K562 (cell line): Measurements from ENCODE around the gene SLC30A3. TPM values are rescaled to one million over a fixed set of nuclear protein-coding genes. Genes with fewer than 3 reads are reported as not detected.

Source experiments
- ATAC-seq: fragments of 200-7000 bp; cut with Tn5 transposase; 3 replicates; pipeline ENCODE4 v1.9.1; 2020; ENCODE audit warnings: moderate library complexity
- BruUV-seq: library from RNA; stranded (reverse); fragments of 400-500 nt; replicated peaks from 2 replicates; lab custom pipeline; 2021; lab: Mats Ljungman, UMichigan
- CTCF ChIA-PET: fragments of 300-600 bp; formaldehyde crosslinking; extraction: SDS; loops from one replicate; lab custom pipeline; 2021; ENCODE audit warnings: low intra/inter-chr PET ratio; lab: Yijun Ruan, JAX
- POLR2A ChIA-PET: fragments of 300-600, 350-650 bp; sonication (Branson Sonifier 250); formaldehyde crosslinking; extraction: SDS; loops from one replicate; lab custom pipeline; 2021; ENCODE audit warnings: antibody characterized with exemption, inconsistent platforms; lab: Yijun Ruan, JAX
- DNase-seq, 4 experiments: peaks; one replicate each; pipeline versions ENCODE4 v3.0.0 to v3.0.0-alpha.2; 2011 to 2018; ENCODE audit warnings: low spot score in 3 of 4, mixed read lengths in 3 of 4; ENCODE audit errors: extremely low read depth in 1 of 4
- FAIRE-seq: peaks from 2 replicates; lab custom pipeline; 2011; peaks lifted over from hg19 to GRCh38; lab: Jason Lieb, UNC
- H2AFZ ChIP-seq: 2 replicates; pipeline ENCODE4 v1.6.0; 2011; ENCODE audit warnings: low read depth, low read length, control low read depth, inconsistent platforms
- H3K27ac ChIP-seq: fragments of 200-600 bp; 3 replicates; pipeline ENCODE4 v1.8.0; 2011; ENCODE audit warnings: low read depth, mild to moderate bottlenecking, control low read depth, inconsistent platforms, low read length, moderate library complexity, mixed read lengths; ENCODE audit errors: extremely low read depth
- H3K27me3 ChIP-seq, 2 experiments: fragments of 300-600 bp in 1 of 2; 2 replicates in 1 of 2; 3 replicates in 1 of 2; pipeline versions ENCODE4 v1.6.0 to v1.8.0; 2011; ENCODE audit warnings: inconsistent platforms in 2 of 2, low read length in 2 of 2, mild to moderate bottlenecking in 1 of 2, mixed read lengths in 1 of 2, moderate library complexity in 1 of 2; ENCODE audit not compliant: control insufficient read depth in 2 of 2, insufficient read depth in 2 of 2
- H3K36me3 ChIP-seq: fragments of 300-600 bp; 3 replicates; pipeline ENCODE4 v1.8.0; 2011; ENCODE audit warnings: mild to moderate bottlenecking, low read length, inconsistent platforms; ENCODE audit not compliant: control insufficient read depth, insufficient read depth
- H3K4me1 ChIP-seq, 2 experiments: fragments of 200-600 bp in 1 of 2; replicated peaks in 1 of 2; 2 replicates in 1 of 2; 3 replicates in 1 of 2; pipeline versions ENCODE4 v1.5.1 to v1.8.0; 2011; ENCODE audit warnings: inconsistent platforms in 2 of 2, low read length in 2 of 2, mild to moderate bottlenecking in 1 of 2, mixed read lengths in 1 of 2, moderate library complexity in 1 of 2; ENCODE audit not compliant: control insufficient read depth in 2 of 2, insufficient read depth in 2 of 2
- H3K4me2 ChIP-seq: 2 replicates; pipeline ENCODE4 v1.6.1; 2011; ENCODE audit warnings: low read length, control low read depth, inconsistent platforms, mixed read lengths; ENCODE audit not compliant: insufficient read depth
- H3K4me3 ChIP-seq: fragments of 200-600 bp; sonication (generic), shearing (Covaris generic); 2 replicates; pipeline ENCODE4 v1.5.1; 2016; ENCODE audit warnings: control low read depth, inconsistent platforms
- H3K79me2 ChIP-seq: fragments of 200-600 bp; 3 replicates; pipeline ENCODE4 v1.8.0; 2011; ENCODE audit warnings: low read length, inconsistent platforms; ENCODE audit not compliant: control insufficient read depth, insufficient read depth
- H3K9ac ChIP-seq, 2 experiments: 2 replicates each; pipeline versions ENCODE4 v1.6.0 to v1.6.1; 2011; ENCODE audit warnings: low read depth in 2 of 2, low read length in 2 of 2, control low read depth in 1 of 2, inconsistent platforms in 1 of 2, mild to moderate bottlenecking in 1 of 2, mixed read lengths in 1 of 2; ENCODE audit not compliant: insufficient read depth in 1 of 2
- H3K9me1 ChIP-seq: one replicate; pipeline ENCODE4 v1.6.0; 2011; ENCODE audit warnings: inconsistent platforms, mild to moderate bottlenecking, low read length, moderate library complexity; ENCODE audit not compliant: control insufficient read depth, insufficient read depth
- H3K9me3 ChIP-seq: replicated peaks from 2 replicates; pipeline ENCODE4 v1.5.1; 2011; ENCODE audit warnings: low read depth, low read length, inconsistent platforms; ENCODE audit not compliant: control insufficient read depth, insufficient read depth
- H4K20me1 ChIP-seq: replicated peaks from 2 replicates; pipeline ENCODE4 v1.6.1; 2011; ENCODE audit warnings: low read length, inconsistent platforms, mixed read lengths; ENCODE audit not compliant: control insufficient read depth, insufficient read depth
- ARID1B ChIP-seq: fragments of 450-650 bp; IDR thresholded peaks from 2 replicates; pipeline ENCODE4 v1.6.1; 2016; ENCODE audit warnings: antibody characterized with exemption, mild to moderate bottlenecking, inconsistent platforms
- CTBP1 ChIP-seq: fragments of 450-650 bp; IDR thresholded peaks from 2 replicates; pipeline ENCODE4 v1.6.1; 2016; ENCODE audit warnings: borderline replicate concordance
- DLX4 ChIP-seq: fragments of 250-450 bp; sonication (Bioruptor Pico); IDR thresholded peaks from 2 replicates; pipeline ENCODE4 v1.6.1; 2021; ENCODE audit warnings: mild to moderate bottlenecking
- FOSL1 ChIP-seq: fragments of 200-800 bp; sonication (Bioruptor generic); conservative IDR thresholded peaks from 2 replicates; pipeline ENCODE4 v1.6.1; 2016; ENCODE audit warnings: missing genetic modification characterization, missing compliant biosample characterization
- HNRNPH1 ChIP-seq: fragments of 200-400 bp; formaldehyde crosslinking; optimal IDR thresholded peaks from 2 replicates; pipeline ENCODE3; 2017; ENCODE audit warnings: low read depth, mild to moderate bottlenecking, low read length, moderate library complexity
- MBD1 ChIP-seq: fragments of 250-450 bp; sonication (Bioruptor Pico); IDR thresholded peaks from 2 replicates; pipeline ENCODE4 v1.8.0; 2022; ENCODE audit warnings: inconsistent platforms
- MLX ChIP-seq, 2 experiments: fragments of 450-650 bp in 1 of 2; sonication (generic) in 1 of 2; formaldehyde crosslinking; conservative IDR thresholded peaks; 2 replicates each; pipeline versions ENCODE4 v1.4.0 to v1.8.1; 2020 to 2022; ENCODE audit warnings: mild to moderate bottlenecking in 1 of 2, missing genetic modification reagents in 1 of 2
- PHB ChIP-seq: fragments of 250-450 bp; sonication (Bioruptor Pico); IDR thresholded peaks from 2 replicates; pipeline ENCODE4 v1.5.0; 2021
- PML ChIP-seq: IDR thresholded peaks from 2 replicates; pipeline ENCODE4 v1.6.1; 2012; ENCODE audit warnings: low read length, inconsistent platforms
- PTRF ChIP-seq: fragments of 450-650 bp; IDR thresholded peaks from 2 replicates; pipeline ENCODE4 v1.6.1; 2016; ENCODE audit warnings: mild to moderate bottlenecking, missing genetic modification characterization, missing compliant biosample characterization
- TBL1XR1 ChIP-seq, 2 experiments: IDR thresholded peaks; 2 replicates each; pipeline ENCODE4 v1.6.1; 2012; ENCODE audit warnings: improper control_type of control experiment in 2 of 2, low read length in 2 of 2, mild to moderate bottlenecking in 1 of 2
- ZC3H4 ChIP-seq: sonication (generic); formaldehyde crosslinking; IDR thresholded peaks from 2 replicates; pipeline ENCODE4 v1.9.0; 2021; ENCODE audit warnings: missing genetic modification reagents, borderline replicate concordance
- WGBS: fragments of 100-300 bp; shearing (Covaris generic); methylation state at CpG from one replicate; pipeline ENCODE4 v1.1.6; 2016; ENCODE audit warnings: low coverage, mixed read lengths; ENCODE audit not compliant: insufficient coverage; ENCODE audit errors: missing lambda C conversion rate; 5-methylcytosine and 5-hydroxymethylcytosine counted together
- in situ Hi-C: fragments of 300-500 bp; cut with MboI; formaldehyde crosslinking; loops from 4 replicates; pipeline ENCODE4 v1.15.0; 2018; ENCODE audit warnings: inconsistent platforms, mixed read lengths
- intact Hi-C: fragments of 100-400 bp; cut with micrococcal nuclease; formaldehyde crosslinking; loops from 2 replicates; pipeline ENCODE4 v1.14.2; 2022
- polyA plus RNA-seq, 8 experiments: library from polyadenylated mRNA; depleted of rRNA in 4 of 8; stranded (reverse) in 5 of 8; unstranded in 3 of 8; fragments of >200 nt; fragmentation: Nextera tagmentation in 2 of 8; fragmentation: Illumina TruSeq in 1 of 8; extraction: Ambion mirVana in 2 of 8; extraction: Trizol in 1 of 8; gene quantifications; 2 replicates each; pipeline versions ENCODE4 v1.2.1 to v1.2.3, GENCODE V29; 2011 to 2014; ENCODE audit warnings: inconsistent platforms in 1 of 8, missing spikeins in 1 of 8
- total RNA-seq, 7 experiments: library from RNA; depleted of rRNA in 6 of 7; stranded (reverse); fragments of >200 nt in 6 of 7; fragmentation: Illumina TruSeq in 2 of 7; extraction: Trizol in 2 of 7; gene quantifications; 2 replicates each; pipeline versions ENCODE4 v1.2.1 to v1.2.3, GENCODE V29; 2011 to 2021; ENCODE audit warnings: low replicate concordance in 1 of 7

The SLC30A3 gene
- total and polyA plus RNA-seq, 9 of the 15 experiments (the other 6 are each of a cell fraction or from before 2014, with no cell fraction given): 0.03 to 2.7 (median 0.89) TPM; not detected in 1

- Histone ChIP-seq H4K20me1 (no peaks in the 10 kb centered on the region; the same call in none of the 2 replicates), H3K27me3 (peaks cover 6 to 14% of the 10 kb centered on the region in 2 experiments; a peak in 3 of 5 replicates), H3K4me1 (peaks cover 10 to 33% of the 10 kb centered on the region in 2 experiments; a peak in 4 of 5 replicates), H3K9me3 (no peaks in the 10 kb centered on the region), H3K27ac (no peak overlapping the region), H3K4me2 (peak overlapping the region; percentile 13; the same call in 1 of the 2 replicates), H3K79me2 (no peaks in the 10 kb centered on the region), H3K36me3 (no peaks in the 10 kb centered on the region), H2AFZ (no peak overlapping the region), H3K4me3 (no peak overlapping the region), H3K9ac (no peak overlapping the region), H3K9me1 (no peaks in the 10 kb centered on the region)
- intact Hi-C loops: no loop called here
- POLR2A ChIA-PET: interaction anchor here (1.1 kb wide), 1 partner anchor 16 kb away, joined by 3 read pairs; no protein-coding TSS in a partner anchor
- in situ Hi-C loops: no loop called here
- TF ChIP-seq FOSL1 (tag) (0 out of 2 replicates have a peak, but pooled peaks have one; percentile 21), CTBP1 (no peak)
- no TSS peak for BruUV-seq
- WGBS: 0% methylated on average over 1 of the region's 1 CpG
- FAIRE-seq (no peak), ATAC-seq (no peak), DNase-seq (no peak)
- CTCF ChIA-PET: no interaction called here
These were observed 7.2 kb downstream of the SLC30A3 start for GRCh38 chr2:27255660-27256059.

GRCh38 chr2:27255187-27255586 lies 7.7 kb downstream of the SLC30A3 start:
- Histone ChIP-seq H2AFZ (no peak overlapping the region), H3K79me2 (no peaks in the 10 kb centered on the region), H3K27me3 (peaks cover 3 to 12% of the 10 kb centered on the region in 2 experiments; a peak in 3 of 5 replicates), H3K4me1 (peaks cover 15 to 38% of the 10 kb centered on the region in 2 experiments), H3K9me1 (no peaks in the 10 kb centered on the region), H3K36me3 (no peaks in the 10 kb centered on the region), H3K4me2 (peak overlapping the region; percentile 13; the same call in 1 of the 2 replicates), H3K4me3 (no peak overlapping the region), H4K20me1 (no peaks in the 10 kb centered on the region; the same call in none of the 2 replicates), H3K9ac (peak overlapping the region in 1 of 2 experiments; percentile 78; a peak in 2 of 4 replicates), H3K9me3 (no peaks in the 10 kb centered on the region), H3K27ac (no peak overlapping the region)
- peak; percentile 77 to 81 (median 78) for DNase-seq
- no TSS peak for BruUV-seq
- in situ Hi-C loops: no loop called here
- ChIA-PET CTCF (no interaction called here), POLR2A (interaction anchor here (0.5 to 1.1 kb wide), 3 partner anchors 16 to 356 kb away, joined by 3 to 4 read pairs (median 3); no protein-coding TSS in a partner anchor)
- WGBS: 0% methylated on average over 11 of the region's 13 CpGs
- intact Hi-C loops: no loop called here
- ATAC-seq: peak; percentile 78
- peak; percentile 82 for FAIRE-seq
- TF ChIP-seq MBD1 (CRISPR knock-in tag): no peak
- no peak for TF ChIP-seq HNRNPH1
- no peak for TF ChIP-seq PHB (CRISPR knock-in tag)
- TF ChIP-seq TBL1XR1 (IDR thresholded peaks at IDR 0.05; ENCODE audit: low read length in 2 of 2): no peak
- TF ChIP-seq ZC3H4: no peak
- no peak for TF ChIP-seq PTRF (tag)
- no peak for TF ChIP-seq MLX (CRISPR knock-in tag; conservative IDR thresholded peaks at IDR 0.05)
- no peak for TF ChIP-seq DLX4
- TF ChIP-seq ARID1B: peak; percentile 92
- TF ChIP-seq PML: 0 out of 2 replicates have a peak, but pooled peaks have one; percentile 23
